HepG2 (cell line): ENCODE data around the gene GNG7. TPM values are rescaled to one million over a fixed set of nuclear protein-coding genes. Genes with fewer than 3 reads are reported as not detected.

Source experiments
- ARNTL ChIP-seq: sonication (generic); formaldehyde crosslinking; IDR thresholded peaks from 2 replicates; pipeline ENCODE4 v1.4.0; 2020; ENCODE audit warnings: mild to moderate bottlenecking, missing genetic modification reagents
- ATF3 ChIP-seq: sonication (generic); formaldehyde crosslinking; IDR thresholded peaks from 2 replicates; pipeline ENCODE4 v1.4.0; 2020; ENCODE audit warnings: missing genetic modification reagents
- ATF5 ChIP-seq: sonication (generic); formaldehyde crosslinking; IDR thresholded peaks from 2 replicates; pipeline ENCODE4 v1.4.0; 2020; ENCODE audit warnings: mild to moderate bottlenecking, low read depth, missing genetic modification reagents
- CENPBD1 ChIP-seq: sonication (generic); formaldehyde crosslinking; IDR thresholded peaks from 2 replicates; pipeline ENCODE4 v1.8.0; 2022; ENCODE audit warnings: missing genetic modification reagents, low read depth, mild to moderate bottlenecking, borderline replicate concordance
- CSRNP2 ChIP-seq: sonication (generic); formaldehyde crosslinking; conservative IDR thresholded peaks from 2 replicates; pipeline ENCODE4 v1.8.0; 2022; ENCODE audit warnings: low read depth, missing genetic modification reagents
- HDAC2 ChIP-seq: sonication (generic); formaldehyde crosslinking; IDR thresholded peaks from 2 replicates; pipeline ENCODE4 v1.4.0; 2020; ENCODE audit warnings: missing genetic modification reagents
- HNRNPL ChIP-seq: fragments of 200-400 bp; formaldehyde crosslinking; IDR thresholded peaks from 2 replicates; pipeline ENCODE4 v1.6.1; 2017; ENCODE audit warnings: mild to moderate bottlenecking, low read depth, low read length
- MAFF ChIP-seq: IDR thresholded peaks from 2 replicates; pipeline ENCODE4 v1.6.1; 2011; ENCODE audit warnings: low read depth, low read length, improper control_type of control experiment
- NFIC ChIP-seq: IDR thresholded peaks from 2 replicates; pipeline ENCODE4 v1.6.1; 2012; ENCODE audit warnings: mild to moderate bottlenecking, low read length, inconsistent platforms
- NR0B2 ChIP-seq: sonication (generic); formaldehyde crosslinking; IDR thresholded peaks from 2 replicates; pipeline ENCODE4 v1.4.0; 2020; ENCODE audit warnings: mild to moderate bottlenecking, missing genetic modification reagents
- PBX3 ChIP-seq: sonication (generic); formaldehyde crosslinking; IDR thresholded peaks from 2 replicates; pipeline ENCODE4 v1.8.1; 2023; ENCODE audit warnings: missing genetic modification reagents, inconsistent platforms, borderline replicate concordance
- PHF8 ChIP-seq: sonication (generic); formaldehyde crosslinking; IDR thresholded peaks from 2 replicates; pipeline ENCODE4 v1.5.0; 2020; ENCODE audit warnings: missing genetic modification reagents
- TFE3 ChIP-seq: IDR thresholded peaks from 2 replicates; pipeline ENCODE4 v1.6.1; 2016
- ZBTB44 ChIP-seq: sonication (generic); formaldehyde crosslinking; IDR thresholded peaks from 2 replicates; pipeline ENCODE4 v1.4.0; 2020; ENCODE audit warnings: missing genetic modification reagents
- ZBTB7B ChIP-seq: sonication (generic); formaldehyde crosslinking; IDR thresholded peaks from 2 replicates; pipeline ENCODE4 v1.4.0; 2020; ENCODE audit warnings: missing genetic modification reagents
- ZFP1 ChIP-seq: IDR thresholded peaks from 2 replicates; pipeline ENCODE4 v1.6.1; 2016
- ZNF414 ChIP-seq: sonication (generic); formaldehyde crosslinking; IDR thresholded peaks from 2 replicates; pipeline ENCODE4 v1.5.0; 2020; ENCODE audit warnings: missing genetic modification reagents
- ZNF740 ChIP-seq: sonication (generic); formaldehyde crosslinking; IDR thresholded peaks from 2 replicates; pipeline ENCODE4 v1.4.0; 2020; ENCODE audit warnings: missing genetic modification reagents
- ZNF781 ChIP-seq: sonication (generic); formaldehyde crosslinking; IDR thresholded peaks from 2 replicates; pipeline ENCODE4 v1.5.1; 2020; ENCODE audit warnings: borderline replicate concordance, mild to moderate bottlenecking, missing genetic modification reagents; ENCODE audit errors: not compliant biosample characterization
- polyA plus RNA-seq, 8 experiments: library from polyadenylated mRNA; depleted of rRNA in 3 of 8; stranded (reverse) in 7 of 8; unstranded in 1 of 8; fragments of >200 nt; fragmentation: Illumina TruSeq in 4 of 8; extraction: Trizol in 4 of 8; gene quantifications; 2 replicates each; pipeline versions ENCODE4 v1.2.1 to v1.2.3, GENCODE V29; 2011 to 2016; ENCODE audit warnings: low read depth in 4 of 8, missing spikeins in 1 of 8, mixed read lengths in 1 of 8; ENCODE audit not compliant: insufficient read depth in 1 of 8
- total RNA-seq, 5 experiments: library from RNA; depleted of rRNA; stranded (reverse); fragments of >200 nt; fragmentation: Illumina TruSeq; extraction: Trizol; gene quantifications; 2 replicates each; pipeline ENCODE4 v1.2.3, GENCODE V29; 2016; ENCODE audit warnings: low read depth in 1 of 5

Gene GNG7
- total and polyA plus RNA-seq, 2 of the 13 experiments (the other 11 are each of a cell fraction or from before 2014, with no cell fraction given), result 1.4 to 3.3 TPM

- no peak for TF ChIP-seq ATF5 (CRISPR knock-in tag)
- no peak for TF ChIP-seq NFIC
- TF ChIP-seq MAFF, result no peak
- TF ChIP-seq PBX3, result no peak
- TF ChIP-seq TFE3, result no peak
- TF ChIP-seq ARNTL (CRISPR knock-in tag), result 0 out of 2 replicates have a peak, but pooled peaks have one; percentile 3
- TF ChIP-seq HNRNPL, result 0 out of 2 replicates have a peak, but pooled peaks have one; percentile 10
- no peak for TF ChIP-seq ZBTB44 (CRISPR knock-in tag)
- TF ChIP-seq ZBTB7B (CRISPR knock-in tag), result no peak; the same call in 1 of the 2 replicates
- TF ChIP-seq ZNF414 (CRISPR knock-in tag), result no peak
- TF ChIP-seq HDAC2, result no peak
- TF ChIP-seq ATF3 (CRISPR knock-in tag), result no peak
- TF ChIP-seq ZNF781 (CRISPR knock-in tag), result no peak
- no peak for TF ChIP-seq ZNF740 (CRISPR knock-in tag)
- TF ChIP-seq NR0B2 (CRISPR knock-in tag), result no peak
- no peak for TF ChIP-seq CSRNP2 (CRISPR knock-in tag)
- TF ChIP-seq ZFP1, result no peak
- no peak for TF ChIP-seq PHF8
- TF ChIP-seq CENPBD1 (CRISPR knock-in tag), result no peak
These were observed 146.9 kb downstream of the GNG7 start (continued) for GRCh38 chr19:2555422-2556220.
